Measurements from ENCODE around the gene TRMO. TPM values are rescaled to one million over a fixed set of nuclear protein-coding genes. Genes with fewer than 3 reads are reported as not detected.

TRMO gene
- total and polyA plus RNA-seq, 9 of the 15 experiments (the other 6 are each of a cell fraction or from before 2014, with no cell fraction given), result 5.6 to 22.4 (median 16.2) TPM

- TF ChIP-seq ZNF609 (CRISPR knock-in tag; IDR thresholded peaks at IDR 0.05; ENCODE audit: borderline replicate concordance) (0 out of 2 replicates have a peak, but pooled peaks have one; percentile 50), ZBTB12 (CRISPR knock-in tag; IDR thresholded peaks at IDR 0.05) (peak; percentile 31; the same call in 1 of the 2 replicates), L3MBTL2 (IDR thresholded peaks at IDR 0.05) (peak; percentile 92), JUND (IDR thresholded peaks at IDR 0.05; ENCODE audit: borderline replicate concordance, low read depth, low read length) (peak; percentile 96), JUND (tag; IDR thresholded peaks at IDR 0.05; ENCODE audit: borderline replicate concordance, low read depth, low read length) (peak; percentile 94; the same call in 2 of the 3 replicates), BCOR (IDR thresholded peaks at IDR 0.05) (peak; percentile 92), ZNF644 (tag; IDR thresholded peaks at IDR 0.05; ENCODE audit: low read depth) (peak; percentile 88), DIDO1 (tag; IDR thresholded peaks at IDR 0.05; ENCODE audit: low read depth) (0 out of 2 replicates have a peak, but pooled peaks have one; percentile 51), ZBTB2 (IDR thresholded peaks at IDR 0.05) (peak; percentile 91), CBX1 (IDR thresholded peaks at IDR 0.05; ENCODE audit: low read depth) (peak; percentile 85), RUNX1 (IDR thresholded peaks at IDR 0.05; ENCODE audit: low read depth) (peak; percentile 90), FOXP4 (CRISPR knock-in tag; IDR thresholded peaks at IDR 0.05; ENCODE audit: borderline replicate concordance) (peak; percentile 84), NCOA4 (IDR thresholded peaks at IDR 0.05; ENCODE audit: partially characterized antibody) (peak; percentile 77), MYC (IDR thresholded peaks at IDR 0.05; ENCODE audit: low read depth, low read length) (peak; percentile 88), MYC (CRISPR knock-in tag; IDR thresholded peaks at IDR 0.05; ENCODE audit: borderline replicate concordance, low read depth) (0 out of 2 replicates have a peak, but pooled peaks have one; percentile 5), HIVEP1 (CRISPR knock-in tag; IDR thresholded peaks at IDR 0.05) (0 out of 2 replicates have a peak, but pooled peaks have one; percentile 14), ELF2 (CRISPR knock-in tag; IDR thresholded peaks at IDR 0.05) (peak; percentile 29; the same call in 1 of the 2 replicates), FOXA3 (CRISPR knock-in tag; conservative IDR thresholded peaks at IDR 0.05 in 1 of 2, IDR thresholded peaks at IDR 0.05 in 1 of 2) (peak; percentile 37 to 89; a peak in 2 of 4 replicates)
Observed at GRCh38 chr9:97960678-97961328, 38.5 kb upstream of the TRMO start (continued).
